ENCODE measurements around the gene FER.

- TF ChIP-seq CTCF (IDR thresholded peaks at IDR 0.05): no peak
- TF ChIP-seq POLR2A (IDR thresholded peaks at IDR 0.05): no peak
Measured at GRCh38 chr5:109191153-109191558, 443.5 kb downstream of the FER start.
